HG03342 (cell line): ENCODE measurements around the gene KAT2B.
"Not testable (repeated sequence)": the region's sequence is repeated elsewhere in the genome, so short reads cannot be mapped to it uniquely, and the experiment has no call there.

Experiments used
- ATAC-seq: cut with Tn5 transposase; IDR thresholded peaks from one replicate; pipeline ENCODE4 v1.9.1; 2021; ENCODE audit warnings: mild to moderate bottlenecking, moderate library complexity; ENCODE audit not compliant: unreplicated experiment

Gene KAT2B

GRCh38 chr3:20041197-20041780 is 1.0 kb downstream of the KAT2B start:
- ATAC-seq, result peak; percentile 43

DNA sequence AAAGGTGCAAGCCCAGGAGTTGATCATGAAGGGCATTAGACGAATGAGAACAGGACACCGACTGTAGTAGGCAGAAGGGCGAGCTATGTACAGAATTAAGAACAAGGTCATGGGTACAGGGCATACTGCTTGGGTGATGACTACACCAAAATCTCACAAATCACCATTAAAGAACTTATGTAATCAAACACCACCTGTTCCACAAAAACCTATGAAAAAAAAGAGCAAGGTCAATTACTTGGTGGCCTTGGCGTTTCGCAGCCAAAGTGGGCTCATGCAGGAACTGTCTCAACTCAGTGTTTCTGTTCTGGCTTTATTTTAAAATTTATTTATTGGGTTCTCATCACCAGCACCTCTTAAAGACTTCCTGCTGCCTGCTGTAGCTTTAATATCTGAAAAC is 2.1 kb downstream of the KAT2B start:
- ATAC-seq, result no peak

DNA sequence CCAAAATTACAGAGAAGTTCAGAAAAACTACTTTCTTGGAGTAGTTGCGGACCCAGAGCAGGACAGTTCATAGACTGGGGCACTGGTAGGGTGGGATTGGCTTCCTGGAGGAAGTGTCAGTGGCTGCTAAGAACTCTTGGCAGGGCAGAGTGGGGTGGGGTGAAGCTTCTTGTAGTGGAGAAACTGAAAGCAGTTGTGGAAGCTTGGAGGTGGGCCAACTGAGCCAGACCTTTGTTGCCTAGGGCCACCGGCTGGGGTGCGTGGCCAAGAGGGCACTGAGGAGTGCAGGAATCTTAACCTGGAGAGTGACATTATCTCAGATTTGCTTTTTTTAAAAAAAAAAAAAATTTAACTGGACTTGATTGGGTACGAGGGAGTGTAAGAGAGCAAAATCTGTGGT is 3.1 kb downstream of the KAT2B start:
- peak; percentile 22 for ATAC-seq

DNA sequence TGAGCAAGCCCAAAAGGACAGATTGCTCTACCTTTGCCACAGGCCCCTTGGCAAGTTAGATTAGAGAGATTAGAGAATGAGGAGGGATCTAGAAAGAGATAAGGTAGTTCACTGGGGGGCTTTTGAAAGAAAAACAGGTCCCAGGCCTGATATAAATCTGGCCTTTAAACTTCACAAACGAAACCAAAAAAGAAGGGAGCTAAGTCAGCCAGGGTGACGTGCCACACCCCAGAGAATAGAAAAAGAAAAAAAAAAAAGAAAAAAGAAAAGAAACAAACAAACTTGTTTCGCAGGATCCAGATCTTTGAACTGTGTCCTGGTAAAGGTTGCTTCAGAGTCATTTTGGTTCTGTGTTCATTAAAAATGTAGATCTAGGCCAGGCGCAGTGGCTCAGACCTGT is 3.6 kb downstream of the KAT2B start:
- ATAC-seq, result no peak

DNA sequence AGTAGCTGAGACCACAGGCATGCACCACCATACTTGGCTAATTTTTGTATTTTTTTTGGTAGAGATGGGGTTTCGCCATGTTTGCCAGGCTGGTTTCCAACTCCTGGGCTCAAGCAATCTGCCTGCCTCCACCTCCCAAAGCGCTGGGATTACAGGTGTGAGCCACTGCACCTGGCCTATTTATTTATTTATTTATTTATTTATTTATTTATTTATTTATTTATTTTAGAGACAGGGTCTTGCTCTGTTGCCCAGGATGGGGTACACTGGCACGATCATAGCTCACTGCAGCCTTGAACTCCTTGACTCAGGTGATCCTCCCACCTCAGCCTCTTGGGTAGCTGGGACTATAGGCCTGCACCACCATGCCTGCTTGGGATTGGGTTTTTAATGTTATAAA is 4.9 kb downstream of the KAT2B start:
- not testable (repeated sequence) for ATAC-seq

GRCh38 chr3:20046556-20046955 is 6.3 kb downstream of the KAT2B start:
- ATAC-seq, result no peak

- no peak for ATAC-seq
These were observed 7.1 kb downstream of the KAT2B start for GRCh38 chr3:20047341-20047779.

GRCh38 chr3:20047976-20048883 is 8.0 kb downstream of the KAT2B start:
- ATAC-seq, result no peak

DNA sequence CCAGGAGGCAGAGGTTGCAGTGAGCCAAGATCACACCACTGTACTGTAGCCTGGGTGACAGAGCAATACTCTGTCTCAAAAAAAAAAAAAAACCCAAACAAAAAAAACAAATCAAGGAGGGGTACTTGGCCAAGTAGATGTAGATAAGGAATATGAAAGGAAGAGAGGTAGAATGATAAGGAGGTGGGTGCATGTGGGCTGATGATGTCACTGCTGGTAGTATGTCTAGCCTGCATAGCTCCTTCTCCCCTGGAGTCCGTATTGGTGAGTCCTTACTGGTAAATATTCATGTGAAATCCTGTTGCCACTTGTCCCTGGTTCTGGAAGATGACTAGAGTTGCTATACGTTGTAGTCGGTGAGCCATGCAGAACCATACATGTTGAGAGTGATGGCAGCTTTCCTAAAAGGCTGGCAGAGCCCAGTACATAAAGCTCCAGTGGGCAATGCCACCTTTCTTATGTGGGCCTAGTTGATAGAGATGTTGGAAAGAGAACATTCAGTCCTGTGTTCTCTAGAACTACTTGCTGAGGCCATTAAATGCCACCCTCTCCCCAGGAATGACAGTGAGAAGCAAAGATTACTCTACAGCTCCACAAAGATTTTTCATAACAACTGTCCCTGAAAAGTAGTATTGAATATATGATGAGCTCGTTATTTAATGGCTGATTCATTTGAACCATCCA is 11.0 kb downstream of the KAT2B start:
- no peak for ATAC-seq

DNA sequence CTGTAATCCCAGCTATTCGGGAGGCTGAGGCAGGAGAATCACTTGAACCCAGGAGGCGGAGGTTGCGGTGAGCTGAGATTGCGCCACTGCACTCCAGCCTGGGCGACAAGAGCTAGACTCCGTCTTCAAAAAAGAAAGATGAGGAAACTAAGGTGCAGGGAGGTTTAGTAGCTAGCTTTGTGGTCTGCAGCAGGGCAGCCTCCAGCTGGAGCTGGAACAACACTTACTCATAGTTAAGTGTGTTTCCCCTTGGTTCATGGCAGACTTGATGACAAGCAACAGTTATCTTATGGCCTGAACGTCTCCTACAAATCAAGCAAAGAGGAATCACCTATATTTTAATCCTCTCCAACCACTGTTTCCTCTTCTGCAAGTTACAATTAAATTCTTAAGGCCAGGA is 12.6 kb downstream of the KAT2B start:
- ATAC-seq, result no peak

- ATAC-seq, result peak; percentile 82
These were observed 14.3 kb downstream of the KAT2B start for GRCh38 chr3:20054549-20054987.

GRCh38 chr3:20055020-20055775 is 15.0 kb downstream of the KAT2B start:
- ATAC-seq, result no peak

DNA sequence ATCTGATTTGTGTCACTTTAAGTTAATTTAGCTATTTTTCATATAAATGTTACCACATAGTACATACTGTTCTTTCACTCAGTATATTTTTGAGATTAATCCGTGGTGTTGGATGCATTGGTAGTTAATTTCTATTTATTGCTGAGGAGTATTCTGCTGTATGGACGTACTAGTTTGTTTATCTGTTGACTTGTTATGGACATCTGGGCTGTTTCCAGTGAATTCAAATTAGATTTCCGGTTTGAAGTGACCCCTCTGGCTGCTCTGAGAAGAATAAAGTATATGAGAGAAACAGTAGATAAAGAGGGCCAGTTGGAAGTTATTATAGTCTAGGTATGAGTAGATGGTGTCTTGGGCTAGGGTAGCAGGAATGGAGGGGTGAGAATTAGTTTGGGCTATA is 15.6 kb downstream of the KAT2B start:
- no peak for ATAC-seq

DNA sequence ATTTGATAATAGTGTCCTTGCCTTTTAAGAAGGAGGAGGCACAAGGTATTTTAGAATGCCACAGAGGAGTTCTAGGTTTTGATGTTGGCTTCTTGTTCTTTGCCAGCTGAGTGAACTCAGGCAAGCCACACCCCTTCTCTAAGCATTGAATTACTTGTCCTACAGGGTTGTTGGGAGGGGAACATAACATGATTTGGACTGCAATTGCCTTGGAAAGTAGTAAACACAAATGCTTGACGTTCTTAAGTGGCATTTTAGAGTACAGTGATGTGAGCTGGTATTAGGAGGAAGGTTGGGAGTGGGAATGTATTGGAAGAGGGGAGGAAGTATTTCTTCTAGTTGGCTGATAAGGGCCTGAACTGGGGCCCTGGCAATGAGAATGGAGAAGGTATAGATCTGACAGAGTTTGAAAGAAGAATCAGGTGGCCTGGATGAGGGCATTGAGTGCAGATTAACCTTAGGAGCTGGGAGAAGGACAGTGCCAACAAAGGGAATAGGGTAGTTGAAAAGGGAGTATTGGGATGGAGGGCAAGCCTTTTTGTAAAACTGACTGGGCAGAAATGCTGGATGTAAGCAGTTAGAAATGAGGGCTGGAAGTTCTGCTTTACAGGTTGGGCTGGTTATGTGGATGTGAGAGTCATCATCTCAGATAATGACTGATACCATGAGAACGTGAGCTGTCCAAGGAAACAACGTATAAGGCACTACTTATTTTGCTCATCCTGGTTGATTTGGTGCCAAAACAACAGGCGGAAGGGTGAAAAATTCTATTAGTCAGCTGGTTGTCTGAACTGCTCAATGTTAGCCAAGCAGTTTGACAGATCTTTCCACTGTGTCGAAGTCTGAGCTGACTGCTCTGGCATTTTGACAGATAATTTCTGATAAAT is 16.7 kb downstream of the KAT2B start:
- peak; percentile 46 for ATAC-seq

- ATAC-seq, result no peak
These were observed 17.4 kb downstream of the KAT2B start for GRCh38 chr3:20057612-20058180.

- ATAC-seq, result no peak
These were observed 19.7 kb downstream of the KAT2B start for GRCh38 chr3:20059929-20060328.

DNA sequence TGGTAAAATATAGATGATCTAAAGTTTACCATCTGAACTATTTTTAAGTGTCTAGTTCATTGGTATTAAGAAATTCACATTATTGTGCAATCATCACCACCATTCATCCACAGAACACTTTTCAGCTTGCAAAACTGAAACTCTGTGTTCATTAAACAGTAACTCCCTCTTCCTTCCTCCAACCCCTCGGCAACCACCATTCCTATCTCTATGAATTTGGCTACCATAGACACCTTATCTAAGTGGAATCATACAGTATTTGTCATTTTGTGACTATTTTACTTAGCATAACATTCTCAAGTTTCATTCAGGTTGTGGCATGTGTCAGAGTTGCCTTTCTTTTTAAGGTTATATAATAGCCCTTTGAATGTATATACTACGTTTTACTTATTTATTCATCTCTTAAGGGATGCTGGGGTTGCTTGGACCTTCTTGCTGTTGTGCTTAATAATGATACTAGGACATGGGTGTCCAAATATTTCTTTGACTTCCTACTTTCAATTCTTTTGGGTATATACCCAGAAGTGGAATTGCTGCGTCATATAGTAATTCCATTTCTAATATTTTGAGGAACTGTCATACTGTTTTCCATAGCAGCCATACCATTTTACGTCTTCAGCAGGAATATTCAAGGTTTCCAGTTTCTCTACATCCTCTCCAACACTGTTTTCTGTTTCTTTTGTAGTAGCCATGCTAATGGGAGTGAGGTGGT is 20.9 kb downstream of the KAT2B start:
- ATAC-seq, result peak; percentile 64

DNA sequence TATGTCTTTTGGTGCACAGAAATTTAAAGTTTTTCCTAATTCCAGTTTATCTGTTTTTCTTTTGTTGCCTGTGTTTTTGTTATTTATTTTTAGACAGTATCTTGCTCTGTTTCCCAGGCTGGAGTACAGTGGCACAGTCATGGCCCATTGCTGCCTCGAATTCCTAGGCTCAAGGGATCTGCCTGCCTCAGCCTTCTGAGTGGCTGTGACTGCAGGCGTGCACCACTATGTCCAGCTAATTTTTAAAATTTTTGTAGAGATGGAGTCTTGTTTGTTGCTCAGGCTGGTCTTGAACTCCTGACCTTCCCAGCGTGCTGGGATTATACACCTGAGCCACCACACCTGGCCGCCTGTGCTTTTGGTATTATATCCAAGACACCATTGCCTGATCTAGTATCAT is 22.8 kb downstream of the KAT2B start:
- no peak for ATAC-seq

GRCh38 chr3:20064387-20064786 is 24.1 kb downstream of the KAT2B start:
- ATAC-seq, result no peak
